Stimulated activated CD8-positive, alpha-beta memory T cell treated with anti-CD3 and anti-CD28 coated beads, Interleukin-12 subunit alpha, Interleukin-12 subunit beta, amount 100 ng/mL, for 1 hour (primary cell): ENCODE data around the gene NFIA.

Source experiments
- DNase-seq: peaks from one replicate; pipeline ENCODE4 v3.0.0-alpha.2; 2020; ENCODE audit warnings: low read depth

NFIA gene

DNA sequence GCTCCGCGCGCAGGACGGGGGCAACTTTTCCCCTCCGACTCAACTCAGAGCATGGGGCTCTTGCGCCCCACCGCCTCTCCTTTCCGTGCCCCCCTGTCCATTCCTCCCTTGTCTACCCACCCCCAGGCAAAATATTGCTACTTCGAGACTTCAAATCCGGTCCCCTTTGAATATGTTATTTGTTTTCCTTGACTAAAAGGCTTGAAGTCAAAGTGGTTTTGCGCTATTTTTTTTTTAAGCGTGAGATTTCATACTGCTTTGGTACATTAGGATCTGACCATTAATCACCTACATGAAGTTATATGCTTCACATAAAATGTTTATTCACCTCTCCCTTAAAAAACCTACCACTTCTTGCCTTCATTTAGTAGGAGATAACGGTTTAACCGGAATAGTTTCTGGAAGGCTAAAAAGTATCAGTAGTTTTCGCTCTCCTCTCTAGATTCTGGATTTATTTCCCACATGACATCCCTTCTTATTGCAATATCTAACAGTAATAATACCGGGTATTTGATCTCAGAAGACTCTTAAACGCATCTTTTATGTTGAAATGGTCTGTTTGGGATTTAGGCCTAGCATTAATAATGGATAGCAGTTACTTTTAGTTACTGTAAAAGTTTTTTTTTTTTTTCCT is 1.6 kb downstream of the NFIA start:
- no peak for DNase-seq

DNA sequence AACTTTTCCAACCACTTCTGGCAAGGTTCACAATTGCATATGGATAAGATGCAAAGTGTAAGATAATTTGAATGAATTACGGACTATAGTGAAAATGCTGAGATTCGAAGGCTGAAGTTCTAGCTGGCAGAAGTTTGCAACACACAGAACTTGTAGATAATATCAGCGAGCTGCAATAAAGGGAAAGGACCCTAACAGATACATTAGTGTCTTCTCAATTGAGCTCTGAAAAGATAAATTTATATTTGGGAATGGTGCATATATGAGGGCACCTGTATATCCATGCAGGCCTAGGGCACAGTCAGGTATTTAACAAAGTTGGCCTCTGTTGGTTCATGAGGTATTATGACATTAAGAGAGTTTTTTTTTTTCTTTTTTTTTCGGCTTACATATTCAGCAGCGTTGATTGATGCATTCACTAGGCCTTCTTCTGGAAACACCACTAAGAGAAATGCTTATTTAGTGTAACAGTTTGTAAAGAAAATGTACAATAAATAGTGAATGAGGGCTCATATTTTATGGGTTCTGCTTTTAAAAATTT is 2.2 kb downstream of the NFIA start:
- no peak for DNase-seq

DNA sequence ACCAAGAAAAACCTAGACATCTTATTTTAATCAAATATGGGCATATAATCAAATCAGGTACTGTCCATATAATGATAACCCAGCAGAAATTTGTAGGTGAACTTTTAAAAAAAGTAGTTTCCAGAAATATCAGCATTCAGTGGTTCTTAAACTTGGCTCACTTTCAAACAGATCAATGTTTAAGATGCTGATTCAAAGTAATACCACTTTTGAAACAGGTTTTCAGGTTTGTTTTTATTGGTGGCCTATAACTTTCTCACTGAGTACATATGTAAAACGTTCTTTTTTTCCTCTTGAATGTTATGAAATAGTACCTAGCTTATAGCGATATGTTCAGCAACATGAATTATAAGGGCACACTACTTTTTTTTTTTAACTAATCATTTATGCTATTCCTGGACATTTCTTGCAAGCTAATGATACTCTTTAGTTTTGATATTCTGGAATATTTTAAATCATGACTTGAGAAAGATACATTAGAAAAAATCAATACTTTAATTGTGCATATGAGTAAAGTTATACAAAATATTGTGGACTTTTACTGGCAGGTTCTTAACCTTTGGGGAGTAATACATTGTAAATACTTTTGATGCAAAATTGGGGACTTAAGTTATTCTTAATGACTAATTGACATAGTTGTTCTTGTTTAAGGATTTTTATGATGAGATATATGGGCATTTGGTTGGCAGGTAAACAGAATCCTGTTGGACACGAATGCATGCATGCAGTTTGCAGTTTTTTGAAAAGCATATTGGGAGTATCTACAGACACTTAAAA is 3.0 kb downstream of the NFIA start:
- DNase-seq, result no peak

DNA sequence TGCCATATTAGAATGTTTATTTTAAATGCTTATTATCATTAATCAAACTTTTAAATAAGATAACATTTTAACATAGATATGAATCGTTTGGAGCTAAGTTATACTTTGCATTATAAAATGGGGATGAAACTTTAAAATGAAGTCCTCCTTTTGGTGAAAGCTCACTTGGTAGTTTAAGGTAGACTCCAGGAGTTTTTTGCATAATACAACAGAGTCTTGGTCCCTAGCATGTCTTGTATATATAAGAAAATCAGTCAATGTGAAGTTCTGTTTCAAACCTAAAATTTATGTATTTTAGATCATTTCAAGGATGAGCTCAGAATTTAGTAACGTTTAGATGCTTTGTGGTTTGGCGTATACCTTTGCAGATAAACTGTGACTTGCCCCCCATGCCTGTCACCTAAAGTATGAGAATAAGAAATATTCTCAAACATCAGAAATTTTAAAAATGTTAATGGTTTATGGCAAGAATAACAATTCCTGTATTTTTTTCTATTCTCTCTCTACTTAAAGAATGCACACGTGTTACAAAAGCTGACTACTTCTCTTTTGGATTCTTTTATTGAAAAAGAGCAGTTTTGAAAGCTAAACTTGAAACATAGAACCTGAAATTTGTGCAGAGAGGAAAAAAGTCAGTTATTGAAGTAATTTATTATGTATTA is 3.8 kb downstream of the NFIA start:
- DNase-seq, result no peak

DNA sequence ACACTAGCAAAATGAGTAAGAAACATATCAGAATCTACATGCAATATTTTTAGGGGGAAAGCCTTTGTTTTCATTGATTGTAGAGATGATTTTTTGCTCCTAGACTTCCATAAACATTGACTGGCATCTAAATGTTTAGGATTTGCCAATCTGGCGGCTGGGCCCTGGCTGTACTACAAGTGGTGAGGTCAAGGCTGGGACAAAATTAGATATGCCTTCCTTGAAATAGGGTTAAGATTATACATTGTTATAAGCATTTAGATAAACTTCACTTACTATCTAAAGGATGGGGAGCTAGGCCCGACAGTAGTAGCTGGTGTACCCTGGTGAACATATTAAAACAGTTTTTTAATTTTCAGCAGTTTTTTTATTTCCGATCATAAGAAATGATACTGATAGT is 5.2 kb downstream of the NFIA start:
- DNase-seq, result no peak

DNA sequence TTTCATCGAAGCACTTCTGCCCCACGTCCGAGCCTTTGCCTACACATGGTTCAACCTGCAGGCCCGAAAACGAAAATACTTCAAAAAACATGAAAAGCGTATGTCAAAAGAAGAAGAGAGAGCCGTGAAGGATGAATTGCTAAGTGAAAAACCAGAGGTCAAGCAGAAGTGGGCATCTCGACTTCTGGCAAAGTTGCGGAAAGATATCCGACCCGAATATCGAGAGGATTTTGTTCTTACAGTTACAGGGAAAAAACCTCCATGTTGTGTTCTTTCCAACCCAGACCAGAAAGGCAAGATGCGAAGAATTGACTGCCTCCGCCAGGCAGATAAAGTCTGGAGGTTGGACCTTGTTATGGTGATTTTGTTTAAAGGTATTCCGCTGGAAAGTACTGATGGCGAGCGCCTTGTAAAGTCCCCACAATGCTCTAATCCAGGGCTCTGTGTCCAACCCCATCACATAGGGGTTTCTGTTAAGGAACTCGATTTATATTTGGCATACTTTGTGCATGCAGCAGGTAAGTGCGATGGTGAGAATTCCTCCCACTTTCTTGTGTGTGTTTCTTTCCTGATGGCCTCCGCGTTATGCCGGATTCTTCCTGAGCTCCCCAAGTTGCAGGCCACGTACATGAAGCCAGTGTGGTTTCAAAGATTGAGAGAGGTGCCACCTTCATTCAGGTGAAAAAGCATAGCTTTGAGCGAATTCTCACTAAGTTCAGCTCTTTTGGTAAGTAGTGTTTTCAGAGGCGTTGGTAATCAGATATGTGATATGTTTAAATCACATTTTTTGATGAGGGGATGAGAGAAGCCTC is 6.0 kb downstream of the NFIA start:
- no peak for DNase-seq

DNA sequence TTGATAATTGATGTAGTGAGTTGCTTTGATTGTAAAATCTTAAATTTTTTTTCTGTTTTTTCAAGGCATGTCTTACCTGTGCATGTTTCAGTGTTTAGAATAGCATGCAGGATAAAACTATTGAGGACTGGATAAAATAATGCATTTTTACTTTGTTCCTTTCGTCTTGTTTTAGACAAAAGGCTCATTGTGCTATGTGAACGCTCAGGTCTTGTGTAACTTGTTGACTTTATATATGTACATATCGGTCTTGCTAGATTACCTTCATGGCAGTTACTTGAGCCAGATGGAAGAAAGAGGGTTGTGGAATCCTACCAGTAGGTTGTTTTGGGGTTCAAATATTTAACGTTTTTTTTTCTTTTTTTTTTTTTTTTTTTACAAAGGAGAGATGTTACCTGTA is 7.0 kb downstream of the NFIA start:
- DNase-seq, result no peak

DNA sequence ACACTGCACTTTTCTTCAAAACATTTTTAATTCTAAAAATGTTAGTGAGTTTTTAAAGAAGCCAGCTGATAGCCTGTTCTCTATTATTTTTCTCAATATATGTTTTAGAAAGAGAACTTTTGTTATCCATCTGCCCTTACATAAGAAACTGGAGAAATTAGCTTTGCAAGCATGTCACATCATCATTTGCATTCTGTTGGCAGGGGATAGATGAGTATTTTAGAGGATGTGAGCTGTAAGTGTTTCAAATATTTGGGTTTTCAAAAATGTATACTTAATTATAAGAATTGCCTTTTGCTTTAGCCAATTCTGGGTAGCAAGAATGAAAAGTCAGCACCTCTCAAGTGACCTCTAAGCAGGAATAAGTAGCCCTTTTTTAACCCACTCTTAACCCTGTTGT is 7.4 kb downstream of the NFIA start:
- DNase-seq, result no peak

DNA sequence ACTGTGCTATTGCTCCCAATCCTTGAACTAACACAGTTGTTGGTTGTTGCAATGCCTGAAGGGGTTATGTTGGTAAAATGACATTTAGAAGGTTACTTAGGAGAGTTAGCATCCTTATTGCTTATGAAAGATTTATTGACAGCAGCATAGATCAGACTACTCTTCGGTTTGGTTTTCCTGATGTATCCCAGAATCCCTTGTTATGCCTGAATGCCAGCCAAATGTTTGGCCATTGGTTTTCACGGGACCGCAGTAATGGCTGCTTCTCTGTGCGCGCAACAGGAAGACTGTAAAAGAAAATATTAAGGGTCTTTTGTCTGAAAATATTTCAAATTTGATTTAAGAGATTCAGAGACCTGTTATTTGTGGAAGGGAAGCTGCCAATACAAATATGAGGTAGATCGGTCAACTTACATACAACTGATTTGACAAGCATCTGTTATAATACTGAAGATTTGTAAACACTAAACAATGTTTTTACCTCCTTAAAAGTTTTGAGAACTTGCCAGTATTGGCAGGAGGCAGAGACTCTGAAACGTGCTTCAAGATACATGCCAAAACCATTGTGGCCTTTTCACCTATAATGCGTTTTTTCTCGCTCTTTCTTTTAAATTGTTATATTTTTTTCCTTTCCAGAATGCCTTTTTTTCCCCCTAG is 8.3 kb downstream of the NFIA start:
- no peak for DNase-seq

DNA sequence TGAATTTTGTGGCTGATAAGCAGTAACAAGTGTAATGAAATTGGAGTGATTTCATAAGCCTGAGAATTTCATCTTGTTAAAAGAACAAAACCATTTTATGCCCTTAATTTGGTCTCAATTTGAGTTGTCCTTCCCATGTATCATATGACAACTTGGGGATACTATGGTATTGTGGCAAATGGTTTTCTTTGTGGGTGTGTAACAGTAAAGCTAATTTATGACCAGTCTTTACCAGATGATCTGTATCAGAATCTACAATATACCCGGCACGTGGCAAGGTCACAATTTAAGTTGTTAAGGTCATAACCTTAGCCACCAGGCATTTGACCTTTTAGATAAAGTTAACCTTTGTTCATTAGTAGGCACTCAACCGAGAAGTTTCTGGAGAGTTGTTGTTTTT is 9.1 kb downstream of the NFIA start:
- no peak for DNase-seq

DNA sequence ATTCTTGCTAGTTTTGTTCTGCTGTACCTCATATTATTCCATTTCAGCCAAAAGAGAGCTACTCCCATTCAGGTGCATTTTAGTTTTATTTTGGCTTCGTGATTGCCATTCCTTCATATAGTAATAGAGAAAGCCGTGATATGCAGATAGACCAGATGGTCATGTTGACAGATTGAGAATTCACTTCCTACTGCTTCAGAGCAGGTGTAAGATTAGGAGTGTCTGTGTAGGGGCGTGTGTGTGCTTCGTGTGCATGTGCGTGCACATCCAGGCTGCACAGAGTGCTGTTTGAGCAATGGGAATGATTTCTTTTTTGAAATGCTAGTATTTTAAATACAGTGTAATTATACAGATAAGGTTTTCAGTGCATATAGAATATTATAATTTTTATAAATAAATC is 10.3 kb downstream of the NFIA start:
- DNase-seq, result no peak

DNA sequence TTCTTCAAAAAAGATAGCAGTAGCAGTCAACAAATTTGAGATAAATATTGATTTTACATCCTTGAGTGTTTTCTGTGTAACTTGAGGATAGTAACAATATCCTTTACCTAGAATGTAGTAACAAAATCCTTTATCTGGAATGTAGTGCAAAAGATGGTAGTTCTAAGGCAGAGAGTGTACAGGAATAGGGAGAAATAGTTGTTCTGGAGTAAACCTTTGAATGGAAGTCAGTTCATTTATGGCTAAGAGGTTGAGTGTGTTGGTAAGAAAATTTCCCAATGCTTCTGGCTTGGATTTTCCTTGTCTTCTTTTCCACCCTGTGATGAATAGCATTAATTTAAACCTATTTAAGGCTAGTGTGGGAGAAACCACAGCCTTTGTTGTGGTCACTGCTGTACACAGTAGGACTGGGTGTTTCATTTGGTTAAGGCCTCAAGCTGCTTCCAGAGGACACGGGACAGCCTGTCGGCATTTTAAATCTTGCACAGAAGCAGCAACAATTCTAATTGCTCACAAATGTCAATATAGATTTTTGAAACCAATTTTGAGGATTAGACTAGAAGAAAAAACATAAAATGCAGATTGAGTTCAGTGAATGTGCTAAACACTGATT is 11.3 kb downstream of the NFIA start:
- no peak for DNase-seq

DNA sequence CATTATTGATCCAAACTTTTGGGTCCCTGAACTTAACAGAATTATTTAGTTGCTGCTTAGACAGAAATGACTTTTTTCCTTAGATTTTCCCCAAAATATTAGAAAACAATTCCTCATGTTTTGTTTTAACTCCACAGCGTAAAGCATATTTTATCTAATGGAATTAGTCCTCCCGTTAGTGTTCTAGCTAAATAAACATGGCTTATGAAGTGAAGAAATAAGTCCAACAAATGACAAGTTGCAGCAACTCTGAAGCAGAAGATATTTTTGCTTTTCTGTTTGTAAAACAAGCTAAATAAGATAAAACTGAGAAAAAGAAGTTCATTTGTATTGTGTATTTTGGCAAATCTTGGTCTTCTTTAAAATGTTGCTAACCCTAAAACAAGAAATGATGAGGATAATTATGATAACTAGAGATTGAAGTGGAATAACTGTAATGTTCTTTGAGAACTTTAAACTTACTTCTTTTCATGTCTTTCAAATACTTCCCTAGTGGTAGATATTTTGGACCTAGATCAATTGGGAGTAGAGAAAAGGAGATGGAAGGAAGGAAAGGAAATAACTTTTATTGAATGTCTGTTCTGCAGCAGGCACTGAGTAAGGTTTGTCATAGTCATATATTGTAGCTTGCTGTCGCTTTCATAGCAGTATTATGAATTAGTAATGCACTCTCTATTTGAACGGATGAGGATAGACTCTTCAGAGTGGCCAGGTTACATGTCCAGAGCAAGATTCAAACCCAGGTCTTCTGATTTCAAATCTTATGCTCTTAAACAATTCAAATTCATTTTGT is 12.5 kb downstream of the NFIA start:
- DNase-seq, result no peak

DNA sequence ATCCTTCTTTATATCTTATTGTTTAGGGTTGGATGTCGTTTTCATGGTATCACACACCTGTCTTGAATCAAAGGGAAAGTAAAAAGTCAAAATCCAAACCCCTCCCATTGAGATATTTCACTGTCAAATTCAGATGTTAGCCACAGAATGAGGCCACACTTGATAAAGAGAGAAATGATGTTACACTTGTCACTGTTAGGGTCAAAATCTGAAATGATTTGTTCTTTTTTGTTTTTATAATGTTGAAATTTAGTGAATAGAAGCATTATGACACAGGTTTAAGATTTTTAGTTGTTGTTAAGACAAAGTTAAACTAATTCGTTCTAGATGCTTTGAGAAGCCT is 13.1 kb downstream of the NFIA start:
- DNase-seq, result no peak

DNA sequence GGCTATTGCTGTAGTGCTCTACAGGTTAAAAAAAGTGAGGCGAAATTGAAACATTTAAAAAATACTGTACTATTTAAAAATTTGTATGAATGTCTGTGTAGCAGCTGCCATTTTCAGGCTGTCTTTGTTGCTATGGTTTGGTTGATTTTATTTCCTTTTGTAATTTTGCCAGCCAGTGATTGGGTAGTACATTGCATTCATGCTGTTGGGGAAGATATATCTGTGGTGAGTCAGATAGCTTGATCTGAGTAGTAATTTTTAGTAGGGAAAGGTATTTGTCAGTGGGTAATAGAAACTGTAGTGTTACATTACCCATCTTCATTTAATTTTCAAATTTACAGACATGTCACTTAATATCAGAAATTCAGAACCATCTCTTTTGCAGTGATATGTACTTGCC is 15.0 kb downstream of the NFIA start:
- DNase-seq, result no peak

DNA sequence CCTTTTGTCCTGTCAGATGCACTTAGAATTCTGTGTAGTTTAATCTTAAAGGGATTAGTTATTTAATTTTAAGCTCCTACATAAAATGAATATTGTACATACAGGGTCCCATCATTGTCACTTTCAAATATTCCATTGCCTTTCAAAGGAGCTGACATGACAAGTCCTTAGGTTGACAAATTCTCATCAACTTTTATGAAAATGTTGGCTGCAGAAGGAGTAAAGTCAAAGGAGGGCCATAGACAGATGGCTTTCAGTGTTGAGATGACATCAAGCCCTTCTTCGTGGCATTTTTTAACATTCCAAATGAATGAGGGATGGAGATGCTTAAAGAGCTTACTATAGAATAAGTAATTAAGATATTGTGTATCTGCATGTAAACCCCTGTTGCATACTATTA is 15.4 kb downstream of the NFIA start:
- no peak for DNase-seq

DNA sequence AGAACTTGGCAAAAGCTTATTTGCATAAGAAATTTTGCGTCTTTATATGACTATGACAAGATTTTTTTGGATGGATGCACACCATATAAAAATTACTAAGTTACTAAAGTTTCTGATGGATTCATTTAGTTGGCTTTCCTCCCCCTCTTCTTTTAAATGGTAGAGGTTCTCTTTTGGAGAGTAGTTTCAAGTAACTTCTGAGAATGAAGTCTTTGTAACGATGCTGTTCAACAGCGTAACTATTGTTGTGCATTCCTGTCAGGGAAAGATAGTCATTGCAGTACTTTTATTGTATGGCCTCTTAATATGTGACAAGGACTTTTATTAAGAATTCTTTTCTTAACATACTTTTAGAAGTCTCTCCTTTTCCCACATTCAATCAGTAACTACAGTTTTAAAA is 16.0 kb downstream of the NFIA start:
- DNase-seq, result no peak

DNA sequence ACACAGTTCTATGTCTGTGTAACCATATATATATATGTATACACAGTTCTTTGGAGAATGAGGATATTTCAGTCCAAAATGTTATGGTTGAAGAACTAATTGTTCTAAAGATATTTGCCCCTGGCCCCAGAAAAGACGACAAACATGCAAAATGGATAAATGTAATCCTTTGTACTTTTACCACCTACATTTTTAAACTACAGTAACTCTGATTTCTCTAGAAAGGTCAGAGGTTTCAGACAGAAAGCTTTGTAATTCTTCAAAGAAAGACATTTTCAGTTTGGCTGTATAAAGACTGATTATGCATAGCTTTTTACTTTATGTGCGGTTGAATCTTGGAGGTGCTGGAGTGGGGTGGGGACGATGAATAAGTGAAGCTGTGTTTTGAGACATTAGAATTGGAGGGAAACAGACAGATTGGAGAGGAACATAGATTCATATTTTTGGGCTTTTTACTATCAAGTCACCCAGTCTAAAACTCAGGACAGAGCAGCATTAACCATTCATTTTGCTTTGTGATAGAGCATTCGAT is 16.6 kb downstream of the NFIA start:
- no peak for DNase-seq

DNA sequence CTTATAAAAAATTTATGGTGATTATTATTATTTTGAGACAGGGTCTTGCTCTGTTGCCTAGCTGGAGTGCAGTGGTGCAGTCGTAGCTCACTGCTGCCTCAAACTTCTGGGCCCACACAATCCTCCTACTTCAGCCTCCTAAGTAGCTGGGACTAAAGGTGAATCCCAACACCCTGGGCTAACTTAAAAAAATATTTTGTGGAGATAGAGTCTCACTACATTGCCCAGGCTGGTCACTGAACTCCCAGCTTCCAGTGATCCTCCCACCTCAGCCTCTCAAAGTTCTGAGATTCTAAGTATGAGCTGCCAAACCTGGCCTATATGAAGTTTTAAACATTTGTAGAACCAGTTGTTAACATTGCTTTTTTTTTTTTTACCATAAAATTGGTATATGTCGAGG is 18.2 kb downstream of the NFIA start:
- no peak for DNase-seq

DNA sequence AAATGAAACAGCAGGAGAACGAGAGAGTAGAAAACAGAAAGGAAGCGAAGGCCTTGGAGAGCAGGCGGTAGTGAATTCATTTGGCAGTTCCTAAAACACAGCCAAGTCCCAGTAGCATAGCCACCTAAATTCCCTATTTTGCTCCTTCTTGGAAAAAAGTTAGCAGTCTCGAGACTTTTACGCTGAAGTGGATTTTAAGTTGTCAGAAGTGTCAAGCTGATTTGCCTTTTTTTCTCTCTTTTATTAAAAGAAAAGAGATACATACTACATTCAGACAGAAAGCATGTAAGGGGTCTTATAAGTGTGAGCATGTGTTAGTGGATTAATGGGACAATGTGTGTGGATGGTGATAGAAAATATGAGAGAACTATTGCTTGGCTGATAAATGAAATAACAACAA is 19.2 kb downstream of the NFIA start:
- no peak for DNase-seq
